ENCODE results near the gene PLSCR4.

PLSCR4 gene

GRCh38 chr3:146189519-146190173 lies 61.3 kb downstream of the PLSCR4 start:
- peak; percentile 70 to 83 for DNase-seq

- peak; percentile 28 to 63 for DNase-seq
These were observed 63.5 kb downstream of the PLSCR4 start for GRCh38 chr3:146187334-146187950.

GRCh38 chr3:146184241-146185015 lies 66.5 kb downstream of the PLSCR4 start:
- DNase-seq: no peak

- no peak for DNase-seq
These were observed 69.7 kb downstream of the PLSCR4 start for GRCh38 chr3:146181216-146181615.

GRCh38 chr3:146180376-146180775 lies 70.5 kb downstream of the PLSCR4 start:
- no peak for DNase-seq

GRCh38 chr3:146178006-146178689 lies 72.8 kb downstream of the PLSCR4 start:
- DNase-seq: no peak

GRCh38 chr3:146177519-146177918 lies 73.4 kb downstream of the PLSCR4 start:
- DNase-seq: no peak

GRCh38 chr3:146177072-146177471 lies 73.8 kb downstream of the PLSCR4 start:
- DNase-seq: no peak

GRCh38 chr3:146172586-146172985 lies 78.3 kb downstream of the PLSCR4 start:
- no peak for DNase-seq

GRCh38 chr3:146170591-146170990 lies 80.3 kb downstream of the PLSCR4 start:
- DNase-seq: no peak

- no peak for DNase-seq
These were observed 81.0 kb downstream of the PLSCR4 start for GRCh38 chr3:146169891-146170290.

GRCh38 chr3:146166826-146167225 lies 84.1 kb downstream of the PLSCR4 start:
- no peak for DNase-seq

- DNase-seq: no peak
These were observed 84.5 kb downstream of the PLSCR4 start for GRCh38 chr3:146166415-146166821.

GRCh38 chr3:146165877-146166276 lies 85.0 kb downstream of the PLSCR4 start:
- no peak for DNase-seq

- no peak for DNase-seq
These were observed 85.7 kb downstream of the PLSCR4 start for GRCh38 chr3:146164971-146165769.

- DNase-seq: no peak
These were observed 86.4 kb downstream of the PLSCR4 start for GRCh38 chr3:146164506-146164905.

GRCh38 chr3:146164071-146164470 lies 86.8 kb downstream of the PLSCR4 start:
- no peak for DNase-seq

- no peak for DNase-seq
These were observed 87.3 kb downstream of the PLSCR4 start for GRCh38 chr3:146163584-146163983.

GRCh38 chr3:146162561-146162960 lies 88.3 kb downstream of the PLSCR4 start:
- no peak for DNase-seq

GRCh38 chr3:146161663-146162002 lies 89.3 kb downstream of the PLSCR4 start:
- no peak for DNase-seq

- DNase-seq: peak; percentile 1 to 16
These were observed 89.8 kb downstream of the PLSCR4 start, which contains the start of gene PLOD2 for GRCh38 chr3:146160964-146161662. Gene PLOD2 (minus strand): TSS chr3:146161184. CDS start chr3:146160989, 195 bp downstream.
